Skeletal muscle tissue (tissue), 4 donors: ENCODE results near the gene TRIM44. TPM values are rescaled to one million over a fixed set of nuclear protein-coding genes. Genes with fewer than 3 reads are reported as not detected.

Experiments
- H3K27ac ChIP-seq: one replicate; pipeline ENCODE4 v1.7.0; 2013; ENCODE audit warnings: mild to moderate bottlenecking, low read depth, low read length, inconsistent platforms
- H3K27me3 ChIP-seq, 3 donors: one replicate each; pipeline ENCODE4 v1.7.0; 2013; ENCODE audit warnings: low read length in 3 of 3; ENCODE audit not compliant: control insufficient read depth in 3 of 3, insufficient read depth in 3 of 3
- H3K36me3 ChIP-seq, 3 donors: one replicate each; pipeline ENCODE4 v1.7.0; 2013; ENCODE audit warnings: low read length in 3 of 3; ENCODE audit not compliant: control insufficient read depth in 3 of 3, insufficient read depth in 3 of 3
- H3K4me1 ChIP-seq, 3 donors: one replicate each; pipeline ENCODE4 v1.7.0; 2013; ENCODE audit warnings: low read length in 3 of 3, mild to moderate bottlenecking in 3 of 3; ENCODE audit not compliant: control insufficient read depth in 3 of 3, insufficient read depth in 3 of 3
- H3K4me3 ChIP-seq, 3 donors: one replicate each; pipeline ENCODE4 v1.7.0; 2013; ENCODE audit warnings: low read length in 3 of 3
- H3K9ac ChIP-seq, 3 donors: one replicate each; pipeline ENCODE4 v1.7.0; 2013; ENCODE audit warnings: low read length in 3 of 3, mild to moderate bottlenecking in 3 of 3, moderate library complexity in 2 of 3, low read depth in 1 of 3
- H3K9me3 ChIP-seq, 3 donors: one replicate each; pipeline ENCODE4 v1.7.0; 2013; ENCODE audit warnings: low read length in 3 of 3; ENCODE audit not compliant: control insufficient read depth in 3 of 3
- total RNA-seq: library from RNA; depleted of rRNA; stranded (reverse); fragments of >200 nt; gene quantifications from one replicate; pipeline ENCODE4 v1.2.3, GENCODE V29; 2014
- donor health status: Osteomylitis.

TRIM44 gene
- total RNA-seq, 1 donor from 2014 or later: 11.5 TPM

DNA sequence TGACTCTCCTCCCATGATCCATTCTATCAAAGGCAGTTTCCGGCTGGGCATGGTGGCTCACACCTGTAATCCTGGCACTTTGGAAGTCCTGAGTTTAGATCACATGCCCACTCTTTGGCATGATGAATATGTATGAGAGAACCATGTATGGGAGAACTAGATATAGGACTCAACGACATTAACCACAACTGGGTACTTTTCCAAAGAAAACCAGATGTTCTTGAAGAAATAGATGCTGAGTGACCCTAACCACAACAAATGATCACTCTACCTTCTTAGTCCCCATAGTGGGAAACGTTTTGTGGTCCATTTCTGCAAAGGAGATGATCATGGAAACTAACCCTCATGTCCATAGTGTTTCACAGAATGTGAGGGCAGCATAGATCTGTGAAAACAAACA, 30.7 kb upstream of the TRIM44 start:
- Histone ChIP-seq H3K9ac (no peak overlapping the region), H3K27me3 (peaks cover 2 to 21% (median 9%) of the 10 kb centered on the region in 3 donors), H3K27ac (no peak overlapping the region), H3K4me1 (no peaks in the 10 kb centered on the region), H3K4me3 (no peak overlapping the region), H3K9me3 (no peaks in the 10 kb centered on the region), H3K36me3 (no peaks in the 10 kb centered on the region)

DNA sequence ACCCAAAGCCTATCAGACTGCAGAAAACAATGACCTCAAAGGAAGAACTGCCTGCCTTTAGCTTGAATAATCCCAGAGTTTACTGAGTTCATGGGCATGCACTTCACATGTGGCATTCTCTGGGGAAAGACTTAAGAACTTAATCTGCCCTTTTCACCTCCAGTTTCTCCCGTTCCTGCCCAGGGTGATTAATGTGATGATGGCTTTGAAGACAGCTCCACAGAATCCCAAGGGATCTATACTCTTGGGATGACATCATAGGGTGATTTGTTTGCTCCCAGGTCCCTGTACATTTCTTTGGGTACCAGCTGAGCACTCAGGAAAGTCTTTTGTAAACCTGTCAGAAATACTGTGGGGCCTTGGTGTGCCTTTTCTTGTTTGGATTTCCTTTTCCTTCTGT, 30.3 kb upstream of the TRIM44 start:
- H3K27me3 ChIP-seq: peaks cover 2 to 21% (median 9%) of the 10 kb centered on the region in 3 donors

DNA sequence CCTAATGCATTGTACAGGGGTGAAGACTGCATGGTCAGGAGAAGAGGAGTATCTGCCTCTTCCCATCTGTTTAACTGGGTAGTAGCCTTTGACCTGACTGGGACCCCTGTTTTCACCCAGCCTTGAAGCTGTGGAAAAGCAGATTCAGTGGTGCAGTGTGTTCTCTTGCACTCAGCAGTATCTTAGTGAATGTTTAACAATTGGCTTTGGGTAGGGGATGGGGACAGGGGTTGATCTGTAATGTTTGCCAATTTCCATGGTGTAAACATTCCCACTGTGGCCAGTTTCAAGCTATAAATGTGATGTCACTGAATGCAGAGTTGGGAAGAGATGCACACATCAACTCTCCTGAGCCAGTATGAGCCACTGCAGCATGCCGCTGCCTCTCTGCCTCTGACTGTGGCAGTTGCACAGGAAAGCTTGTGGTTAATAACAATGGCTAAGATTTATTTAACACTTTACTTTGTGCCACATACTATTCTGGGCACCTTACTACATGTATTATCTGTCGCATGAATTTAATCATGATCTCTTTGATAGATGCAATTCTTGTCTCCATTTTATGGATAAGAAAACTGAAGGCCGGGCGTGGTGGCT, 28.6 kb upstream of the TRIM44 start:
- H3K36me3 ChIP-seq: no peaks in the 10 kb centered on the region
- H3K9ac ChIP-seq: no peak overlapping the region
- no peaks in the 10 kb centered on the region for H3K4me1 ChIP-seq
- H3K4me3 ChIP-seq: no peak overlapping the region
- no peaks in the 10 kb centered on the region for H3K9me3 ChIP-seq
- no peak overlapping the region for H3K27ac ChIP-seq
- H3K27me3 ChIP-seq: peaks cover 2 to 21% (median 9%) of the 10 kb centered on the region in 3 donors

More for the DNA sequence above, 30.3 kb upstream of the TRIM44 start:
- Histone ChIP-seq H3K27ac (no peak overlapping the region), H3K4me3 (no peak overlapping the region), H3K36me3 (no peaks in the 10 kb centered on the region), H3K9me3 (no peaks in the 10 kb centered on the region), H3K9ac (no peak overlapping the region), H3K4me1 (no peaks in the 10 kb centered on the region)

- Histone ChIP-seq H3K9ac (no peak overlapping the region), H3K36me3 (no peaks in the 10 kb centered on the region), H3K4me1 (no peaks in the 10 kb centered on the region), H3K27ac (no peak overlapping the region), H3K9me3 (no peaks in the 10 kb centered on the region), H3K27me3 (peaks cover 2 to 17% (median 6%) of the 10 kb centered on the region in 3 donors), H3K4me3 (no peak overlapping the region)
Observed at GRCh38 chr11:35635933-35636332, 26.6 kb upstream of the TRIM44 start.

DNA sequence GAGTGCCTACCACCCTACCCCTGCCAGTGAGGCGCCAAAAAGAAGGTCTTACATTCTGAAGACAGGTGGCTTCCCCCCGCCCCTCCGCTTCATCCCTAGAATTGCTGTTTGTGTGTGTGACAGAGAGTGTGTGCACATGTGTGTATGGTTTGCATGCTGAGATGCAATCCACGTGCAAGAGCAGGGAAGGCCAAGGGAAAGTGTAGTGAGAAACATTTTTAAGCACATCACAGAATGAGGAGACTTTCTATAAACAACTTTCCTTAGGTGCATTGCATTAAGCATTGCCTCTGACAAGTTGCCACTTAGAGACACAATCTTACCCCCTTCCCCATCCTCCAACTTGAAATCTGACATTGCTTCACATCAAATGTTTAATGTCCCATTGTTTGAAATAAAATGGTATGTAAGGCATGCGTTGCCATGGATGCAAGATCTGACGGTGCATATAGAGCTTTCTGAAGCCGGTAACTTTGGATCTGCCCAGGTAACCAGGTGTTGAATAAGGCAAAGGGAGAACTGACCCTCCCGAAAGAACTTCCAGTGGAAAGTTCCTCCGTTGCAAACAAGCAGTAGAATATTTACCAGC, 22.9 kb upstream of the TRIM44 start:
- no peak overlapping the region for H3K4me3 ChIP-seq

GRCh38 chr11:35641171-35641897, 21.2 kb upstream of the TRIM44 start:
- no peak overlapping the region for H3K9ac ChIP-seq
- no peaks in the 10 kb centered on the region for H3K9me3 ChIP-seq
- H3K4me3 ChIP-seq: no peak overlapping the region
- H3K27me3 ChIP-seq: peaks cover 0 to 3% (median under 1%) of the 10 kb centered on the region in 3 donors
- no peak overlapping the region for H3K27ac ChIP-seq
- H3K4me1 ChIP-seq: no peaks in the 10 kb centered on the region
- no peaks in the 10 kb centered on the region for H3K36me3 ChIP-seq

More for the DNA sequence above, 22.9 kb upstream of the TRIM44 start:
- peaks cover 2 to 6% (median 4%) of the 10 kb centered on the region in 3 donors for H3K27me3 ChIP-seq
- no peak overlapping the region for H3K9ac ChIP-seq
- no peaks in the 10 kb centered on the region for H3K36me3 ChIP-seq
- H3K9me3 ChIP-seq: no peaks in the 10 kb centered on the region
- no peaks in the 10 kb centered on the region for H3K4me1 ChIP-seq
- no peak overlapping the region for H3K27ac ChIP-seq

DNA sequence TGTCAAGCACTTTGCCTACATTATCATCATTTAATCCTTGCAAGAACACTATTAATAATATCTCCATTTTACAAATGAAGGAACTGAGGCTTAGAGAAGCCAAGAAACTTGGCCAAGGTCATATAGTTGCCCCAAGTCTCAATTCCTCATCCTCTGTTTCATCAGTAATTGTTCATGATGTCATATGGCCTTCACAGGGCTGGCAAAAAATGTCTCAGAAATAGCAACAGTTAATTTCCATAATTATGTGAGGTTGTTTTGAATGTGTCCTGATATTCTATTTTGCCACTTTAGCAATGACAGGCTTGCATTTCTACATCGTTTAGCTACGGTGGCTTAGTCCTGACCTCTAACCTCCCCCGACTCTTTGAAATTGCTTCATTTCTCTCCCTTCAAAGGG, 20.6 kb upstream of the TRIM44 start:
- Histone ChIP-seq H3K4me3 (no peak overlapping the region), H3K27me3 (peaks cover 0 to 3% (median 0%) of the 10 kb centered on the region in 3 donors), H3K36me3 (no peaks in the 10 kb centered on the region), H3K27ac (no peak overlapping the region), H3K9me3 (no peaks in the 10 kb centered on the region), H3K9ac (no peak overlapping the region), H3K4me1 (no peaks in the 10 kb centered on the region)

GRCh38 chr11:35647421-35648093, 15.0 kb upstream of the TRIM44 start:
- Histone ChIP-seq H3K9me3 (no peaks in the 10 kb centered on the region), H3K27me3 (peaks cover 0 to 3% (median 0%) of the 10 kb centered on the region in 3 donors), H3K36me3 (no peaks in the 10 kb centered on the region), H3K9ac (no peak overlapping the region), H3K4me1 (no peaks in the 10 kb centered on the region), H3K27ac (no peak overlapping the region), H3K4me3 (no peak overlapping the region)

DNA sequence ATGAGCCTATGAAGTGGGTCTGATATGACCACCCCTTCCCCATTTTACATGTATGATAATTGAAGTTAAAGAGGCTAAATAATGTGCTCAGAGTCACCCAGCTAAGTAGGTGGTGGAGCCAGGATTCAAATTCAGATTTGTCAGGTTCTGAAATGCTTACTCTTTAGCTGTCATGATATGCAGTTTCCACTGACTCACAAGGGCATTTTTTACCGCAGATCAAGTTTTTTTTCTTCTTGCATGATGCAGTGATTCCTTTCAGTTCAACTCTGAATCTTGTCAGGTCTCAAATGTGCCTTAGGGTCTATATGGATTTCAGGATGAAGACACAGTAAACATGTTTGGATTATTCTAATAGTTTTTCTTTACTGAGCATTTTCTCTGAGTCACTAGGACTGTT, 12.6 kb upstream of the TRIM44 start:
- Histone ChIP-seq H3K36me3 (no peaks in the 10 kb centered on the region), H3K9ac (no peak overlapping the region), H3K27me3 (peaks cover 2 to 3% (median 3%) of the 10 kb centered on the region in 3 donors)

DNA sequence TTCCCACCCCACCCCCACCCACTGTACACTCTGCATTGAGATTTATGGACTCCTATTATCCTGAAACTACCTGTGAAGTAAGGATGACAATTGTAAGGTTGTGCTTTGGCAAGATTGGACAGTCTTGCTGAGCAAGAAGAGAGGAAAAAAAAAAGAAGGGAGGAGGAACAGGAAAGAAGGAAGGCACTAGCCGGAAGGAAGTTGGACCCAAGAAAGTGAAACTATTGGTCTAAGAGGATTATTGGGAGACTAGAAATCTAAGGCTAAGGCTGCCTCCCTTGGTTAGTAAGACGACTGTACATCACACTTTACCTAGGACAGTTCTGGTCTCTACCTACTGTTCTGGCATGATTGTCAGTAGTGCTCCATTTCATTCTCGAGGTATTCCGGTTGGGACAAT, 12.1 kb upstream of the TRIM44 start:
- Histone ChIP-seq H3K36me3 (no peaks in the 10 kb centered on the region), H3K9me3 (no peaks in the 10 kb centered on the region)

More for the DNA sequence above, 12.6 kb upstream of the TRIM44 start:
- H3K4me1 ChIP-seq: no peaks in the 10 kb centered on the region
- no peak overlapping the region for H3K4me3 ChIP-seq
- no peaks in the 10 kb centered on the region for H3K9me3 ChIP-seq
- no peak overlapping the region for H3K27ac ChIP-seq

More for the DNA sequence above, 12.1 kb upstream of the TRIM44 start:
- H3K4me1 ChIP-seq: no peaks in the 10 kb centered on the region
- no peak overlapping the region for H3K9ac ChIP-seq
- H3K4me3 ChIP-seq: no peak overlapping the region
- no peak overlapping the region for H3K27ac ChIP-seq
- peaks cover 0 to 3% (median 2%) of the 10 kb centered on the region in 3 donors for H3K27me3 ChIP-seq
